NCI-H526 treated with DMSO at 0.1 percent for 48 hours (cell line): ENCODE measurements around the gene SLC31A1.

Experiments
- DNase-seq: peaks from one replicate; lab custom pipeline; 2025; lab: John Stamatoyannopoulos, UW

SLC31A1 gene

GRCh38 chr9:113221003-113221799, at the start of gene SLC31A1, which contains the start of gene FKBP15:
TSS of gene SLC31A1 (plus strand) at chr9:113221544. CDS start at chr9:113256149, 34,605 bp downstream.
TSS of gene FKBP15 (minus strand) at chr9:113221277. CDS start at chr9:113221243, 34 bp downstream.
- peak; percentile 91 for DNase-seq

GRCh38 chr9:113173341-113173740, 48.0 kb upstream of the SLC31A1 start:
- no peak for DNase-seq

DNA sequence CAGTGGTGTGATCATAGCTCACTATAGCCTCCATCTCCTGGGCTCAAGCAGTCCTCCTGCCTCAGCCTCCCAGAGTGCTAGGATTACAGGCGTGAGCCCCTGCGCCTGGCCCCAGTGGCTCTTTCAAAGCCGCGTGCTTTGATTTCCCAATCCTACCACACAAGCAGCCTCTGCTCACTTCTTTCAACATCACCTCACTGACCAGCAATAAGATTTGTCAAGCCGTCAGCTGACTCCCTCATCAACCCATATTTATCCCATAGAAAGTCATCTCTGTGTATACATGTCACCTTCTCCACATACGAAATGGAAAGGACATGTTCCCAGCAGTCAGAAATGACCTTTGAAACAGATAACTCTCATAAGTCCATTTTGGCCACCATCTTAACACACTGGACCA, 44.5 kb upstream of the SLC31A1 start:
- DNase-seq: no peak

- DNase-seq: no peak
Observed at GRCh38 chr9:113177251-113177650, 44.1 kb upstream of the SLC31A1 start.

DNA sequence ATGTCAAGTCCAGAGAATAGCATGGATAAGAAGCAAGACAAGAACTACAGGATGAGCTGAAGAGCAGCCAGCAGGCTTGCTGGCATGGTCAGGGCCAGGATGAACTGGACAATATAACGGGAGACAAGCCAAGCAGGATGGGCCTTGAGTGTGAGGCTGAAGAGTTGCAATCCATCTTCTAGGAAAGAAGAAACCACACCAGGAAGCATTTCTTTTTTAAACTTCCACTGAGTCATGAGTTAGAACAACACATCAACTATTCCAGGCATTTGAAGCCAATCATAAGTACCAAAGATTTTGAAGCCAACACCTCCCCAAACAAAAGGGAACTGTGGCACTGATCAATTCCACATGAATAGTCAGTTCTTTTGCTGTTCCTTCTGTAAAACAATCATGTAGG, 43.3 kb upstream of the SLC31A1 start:
- DNase-seq: no peak

DNA sequence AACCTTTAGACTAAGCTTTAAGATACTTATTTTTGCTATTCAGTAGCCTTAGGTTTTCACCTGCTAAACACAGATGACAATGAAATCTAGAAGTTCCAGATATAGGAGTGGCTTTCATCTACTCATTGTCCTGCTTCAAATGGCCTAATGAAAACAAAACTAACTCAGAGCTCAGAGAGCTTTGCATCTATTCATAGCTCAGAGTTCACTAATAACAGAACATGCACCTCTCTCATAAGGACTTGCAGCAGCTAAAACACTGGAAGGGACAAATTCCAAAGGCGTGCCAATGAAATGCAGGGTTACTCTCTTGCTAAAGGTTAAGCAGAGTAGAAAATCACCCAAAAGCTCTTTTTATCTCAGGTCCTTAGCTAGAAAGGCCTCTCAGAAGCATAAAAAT, 41.5 kb upstream of the SLC31A1 start:
- DNase-seq: no peak

GRCh38 chr9:113181165-113181564, 40.2 kb upstream of the SLC31A1 start:
- DNase-seq: no peak

DNA sequence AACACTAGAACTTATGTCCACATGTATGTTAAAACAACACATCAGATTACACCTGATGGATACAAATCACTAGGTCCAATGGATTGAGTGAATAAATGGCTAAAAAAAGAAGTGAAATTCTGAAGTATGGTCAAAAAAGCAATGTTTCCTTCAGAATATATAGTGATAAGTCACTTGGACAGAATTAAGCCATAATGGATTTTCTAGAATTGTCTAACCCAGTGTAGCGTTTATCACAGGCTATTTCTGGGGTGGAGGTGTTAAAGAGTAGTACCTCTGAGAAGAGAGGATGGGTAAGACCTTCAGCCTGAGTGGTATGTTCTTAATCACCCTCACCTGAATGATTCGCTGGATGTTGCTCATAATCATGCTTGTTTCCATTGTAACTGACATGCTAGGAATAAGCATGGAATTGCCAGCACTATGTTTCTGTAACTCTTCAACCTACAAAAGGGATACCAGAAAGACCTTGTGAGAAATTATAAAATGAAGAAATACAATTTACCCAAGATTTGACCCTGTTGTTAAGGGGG, 37.3 kb upstream of the SLC31A1 start:
- DNase-seq: no peak

DNA sequence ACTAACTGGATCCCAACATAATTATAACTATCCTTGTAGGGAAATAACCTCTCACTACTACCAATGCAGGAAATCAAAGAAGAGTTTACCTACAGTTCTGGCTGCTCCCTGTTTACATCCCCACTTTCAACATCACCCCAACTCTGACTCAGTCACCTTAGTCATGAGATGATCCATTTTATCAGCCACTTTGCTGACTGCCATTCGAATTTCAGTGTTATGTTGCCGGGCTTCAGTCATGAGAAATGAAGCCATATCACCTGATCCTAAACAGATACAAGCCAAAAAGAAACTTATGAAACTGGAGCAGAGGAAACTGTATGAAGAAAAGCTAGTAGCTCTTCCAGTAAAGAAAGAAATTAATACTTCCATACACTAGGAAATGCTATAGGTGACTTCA, 36.8 kb upstream of the SLC31A1 start:
- no peak for DNase-seq

DNA sequence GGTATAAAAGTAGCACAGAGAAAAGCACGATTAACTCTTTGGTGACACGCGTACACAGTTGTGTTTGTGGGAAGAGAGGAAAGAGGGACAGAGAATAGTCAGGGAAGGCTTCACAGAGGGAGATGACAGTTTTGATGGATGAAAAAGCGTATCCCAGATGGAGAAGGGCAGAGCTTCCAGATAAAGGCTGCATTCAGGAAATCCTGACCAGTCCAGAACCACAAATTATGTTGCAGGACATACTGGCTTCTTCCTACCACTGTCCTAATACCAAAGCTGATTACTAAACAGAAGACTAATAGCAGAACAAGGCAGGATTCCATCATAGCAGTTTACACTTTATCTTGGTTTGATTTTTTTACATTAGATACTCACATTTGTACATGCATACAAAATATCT, 36.1 kb upstream of the SLC31A1 start:
- DNase-seq: no peak

DNA sequence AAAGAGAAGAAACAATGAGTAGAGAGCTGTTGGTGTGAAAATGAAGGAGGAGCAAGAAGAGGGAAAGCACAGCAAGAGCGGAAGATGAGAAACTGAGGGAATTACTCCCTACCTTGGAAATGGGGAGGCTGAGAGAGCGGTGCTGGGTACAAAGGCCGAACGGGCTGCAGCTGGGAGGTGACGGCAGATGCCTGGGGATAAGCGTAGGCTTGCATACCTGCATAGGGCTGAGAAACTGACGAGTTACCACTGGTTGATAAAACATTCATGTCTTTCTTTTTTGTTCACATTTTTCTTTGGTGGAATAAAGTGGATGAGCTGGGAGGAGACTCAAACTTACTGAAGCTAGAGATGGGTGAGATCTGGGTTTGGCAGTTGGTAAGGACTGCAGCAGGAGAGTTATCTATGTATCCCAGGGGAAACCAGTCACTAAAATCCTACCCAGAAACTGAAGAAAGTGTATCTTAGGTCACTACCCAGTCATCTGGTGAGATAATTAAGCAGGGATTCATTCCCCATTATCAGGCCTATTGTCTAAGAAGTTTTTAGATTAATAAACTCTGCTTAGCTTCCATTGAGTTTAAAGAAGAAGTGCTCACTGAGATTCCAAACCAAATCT, 35.1 kb upstream of the SLC31A1 start:
- no peak for DNase-seq

GRCh38 chr9:113187929-113188595, 33.3 kb upstream of the SLC31A1 start:
- no peak for DNase-seq

GRCh38 chr9:113192455-113192854, 28.9 kb upstream of the SLC31A1 start:
- DNase-seq: no peak

DNA sequence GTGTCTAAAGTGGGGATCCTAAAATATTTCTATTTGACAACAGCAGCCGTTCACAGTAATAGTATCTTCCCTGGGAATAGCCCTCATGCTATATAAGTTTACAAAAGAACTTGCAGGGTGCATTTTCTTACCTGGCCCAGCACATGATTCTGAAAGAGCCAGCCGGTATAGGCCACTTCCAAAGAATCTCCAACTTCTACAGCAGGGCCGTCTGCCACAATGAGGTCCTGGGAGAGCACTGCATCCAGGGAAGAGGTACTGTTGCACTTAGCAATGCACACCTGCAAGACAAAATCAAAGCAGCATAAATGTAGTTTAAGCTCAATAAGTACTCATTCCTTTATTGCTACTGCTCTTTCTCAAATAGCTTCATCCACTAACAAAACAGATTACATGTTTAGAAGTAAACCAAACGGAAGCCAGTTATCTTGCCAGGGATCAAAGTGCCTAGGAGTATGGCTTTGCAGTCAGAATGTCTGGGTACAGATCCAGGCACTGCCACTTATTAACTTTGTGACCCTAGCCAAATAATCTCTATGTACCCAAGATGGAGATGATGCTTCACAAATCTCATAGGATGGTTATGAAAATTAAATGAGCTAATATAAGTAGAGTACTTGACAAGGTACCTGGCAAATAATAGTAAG, 21.5 kb upstream of the SLC31A1 start:
- no peak for DNase-seq

DNA sequence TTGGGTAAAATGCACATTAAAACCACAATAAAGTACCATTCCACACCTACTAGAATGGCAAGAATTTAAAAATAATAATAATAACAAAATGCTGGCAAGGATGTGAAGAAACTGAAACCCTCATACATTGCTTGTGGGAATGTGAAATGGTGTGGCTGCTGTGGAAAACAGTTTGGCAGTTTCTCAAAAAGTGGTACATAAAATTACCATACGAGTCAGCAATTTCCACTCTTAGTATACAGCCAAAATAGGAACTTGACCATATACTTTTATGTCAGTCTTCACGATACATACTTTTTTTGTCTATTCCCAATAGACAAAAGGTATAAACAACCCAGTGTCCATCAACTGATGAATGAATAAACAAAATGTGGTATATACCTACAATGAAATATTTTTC, 15.9 kb upstream of the SLC31A1 start:
- no peak for DNase-seq

- no peak for DNase-seq
Observed at GRCh38 chr9:113205861-113206260, 15.5 kb upstream of the SLC31A1 start.

DNA sequence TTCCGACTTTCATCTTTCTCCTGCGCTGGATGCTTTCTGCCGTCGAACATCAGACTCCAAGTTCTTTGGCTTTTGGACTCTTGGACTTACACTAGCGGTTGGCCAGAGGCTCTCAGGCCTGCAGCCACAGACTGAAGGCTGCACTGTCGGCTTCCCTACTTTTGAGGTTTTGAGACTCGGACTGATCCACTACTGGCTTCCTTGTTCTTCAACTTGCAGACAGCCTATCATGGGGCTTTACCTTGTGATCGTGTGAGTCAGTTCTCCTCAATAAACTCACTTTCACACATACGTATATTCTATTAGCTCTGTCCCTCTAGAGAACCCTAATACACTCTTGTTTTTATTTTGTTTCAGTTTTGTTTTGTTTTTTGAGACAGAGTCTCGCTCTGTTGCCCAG, 10.5 kb upstream of the SLC31A1 start:
- DNase-seq: no peak

- DNase-seq: no peak
Observed at GRCh38 chr9:113215132-113215531, 6.2 kb upstream of the SLC31A1 start.

DNA sequence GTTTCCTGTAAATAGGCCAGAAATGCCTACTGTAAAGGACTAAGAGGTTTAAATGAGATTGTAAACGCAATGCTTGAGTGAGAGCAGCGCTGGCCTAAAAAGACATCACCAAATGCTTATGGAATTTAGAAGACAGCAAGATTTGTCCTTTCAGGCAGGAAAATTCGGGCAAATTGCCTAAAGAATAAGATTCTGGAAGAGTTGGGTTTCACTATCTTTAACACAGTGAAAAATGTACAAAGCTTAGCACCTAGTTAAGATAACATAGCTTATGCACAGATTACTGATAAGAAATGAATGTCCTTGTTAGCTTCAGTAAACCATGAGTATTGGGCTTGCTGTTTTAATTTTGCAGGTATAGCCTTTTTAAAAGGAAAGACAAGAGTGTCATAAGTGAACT, 4.9 kb upstream of the SLC31A1 start:
- DNase-seq: no peak

DNA sequence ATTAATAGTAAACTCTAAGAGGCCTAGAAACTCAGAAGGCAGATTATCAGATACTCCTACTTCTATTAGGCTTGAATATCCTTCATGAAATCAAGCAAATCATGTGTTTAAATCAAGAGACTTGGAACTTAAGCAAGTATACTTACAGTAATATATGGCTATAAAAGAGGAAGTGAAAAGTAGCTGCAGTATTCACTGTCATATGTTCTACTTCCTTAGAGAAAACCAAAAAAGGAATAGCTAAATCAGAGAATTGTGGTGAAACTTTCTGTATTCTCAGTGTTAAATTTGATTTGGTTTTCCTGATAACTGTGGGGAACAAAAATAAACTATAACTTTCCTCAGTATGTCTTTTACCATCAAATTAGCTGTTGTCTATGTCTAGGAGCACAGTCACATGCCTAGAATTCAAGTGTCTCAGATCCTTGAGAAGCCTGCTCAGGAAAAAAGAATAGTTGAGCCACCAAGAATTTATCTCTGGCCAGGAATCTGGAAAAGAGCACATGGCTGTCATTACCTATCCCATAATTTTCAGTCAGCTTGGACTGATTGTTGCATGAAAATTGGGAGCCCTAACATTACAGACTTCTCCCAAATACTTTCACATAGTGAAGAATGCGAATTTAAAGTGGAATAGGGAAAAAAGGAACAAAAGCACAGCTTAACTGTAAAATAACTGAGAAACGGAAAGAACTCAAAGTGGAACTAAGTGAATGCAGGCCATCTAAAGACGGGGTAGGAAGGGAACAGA, 2.0 kb upstream of the SLC31A1 start:
- no peak for DNase-seq

- DNase-seq: no peak
Observed at GRCh38 chr9:113219969-113220368, 1.4 kb upstream of the SLC31A1 start.
